ENCODE measurements around the gene DUSP1. TPM values are rescaled to one million over a fixed set of nuclear protein-coding genes. Genes with fewer than 3 reads are reported as not detected.
A peak's percentile ranks its signal among the peaks of the same experiment; 100 is the strongest.

Gene DUSP1
- total and polyA plus RNA-seq, 9 of the 15 experiments (the other 6 are each of a cell fraction or from before 2014, with no cell fraction given): 2.1 to 14.2 (median 8.5) TPM

DNA sequence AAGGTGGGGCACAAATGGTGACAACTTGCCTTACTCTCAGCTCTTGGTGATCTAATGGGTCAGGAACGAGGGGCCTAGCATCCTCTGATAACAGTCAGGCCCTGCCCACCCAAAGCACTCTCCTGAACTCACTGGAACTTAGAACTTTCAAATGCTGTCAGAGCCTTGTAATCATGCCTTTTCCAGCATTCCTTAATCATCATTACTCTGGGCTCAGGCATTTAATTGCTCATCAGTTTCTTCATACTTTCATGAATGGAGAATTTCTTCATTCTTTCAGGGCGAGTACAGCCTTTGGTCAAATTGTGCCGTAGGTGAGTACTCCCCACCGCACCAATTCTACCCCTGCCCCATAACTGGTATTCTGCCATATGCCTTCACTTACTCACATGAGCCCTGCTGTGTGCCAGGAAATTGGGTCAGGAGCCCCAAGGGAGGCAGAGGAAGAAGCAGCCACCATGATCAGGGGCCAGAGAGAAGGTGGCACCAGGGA, 30.2 kb upstream of the DUSP1 start:
- Histone ChIP-seq H2AFZ (ENCODE audit: low read depth, low read length) (peak overlapping the region; percentile 73), H3K27me3 (ENCODE audit: control insufficient read depth in 2 of 2, insufficient read depth in 2 of 2, low read length in 2 of 2) (no peaks in the 10 kb centered on the region), H3K4me3 (no peak overlapping the region), H4K20me1 (replicated peaks; ENCODE audit: control insufficient read depth, insufficient read depth, low read length) (no peaks in the 10 kb centered on the region), H3K27ac (ENCODE audit: extremely low read depth, low read depth, low read length) (peak overlapping the region; percentile 89), H3K9ac (ENCODE audit: insufficient read depth in 1 of 2, low read depth in 2 of 2, low read length in 2 of 2) (peak overlapping the region; percentile 65 to 67; a peak in 2 of 4 replicates), H3K4me1 (replicated peaks in 1 of 2; ENCODE audit: control insufficient read depth in 2 of 2, insufficient read depth in 2 of 2, low read length in 2 of 2) (peaks cover 48 to 54% of the 10 kb centered on the region in 2 experiments; a peak in 4 of 5 replicates), H3K9me1 (ENCODE audit: control insufficient read depth, insufficient read depth, low read length) (no peaks in the 10 kb centered on the region), H3K9me3 (replicated peaks; ENCODE audit: control insufficient read depth, insufficient read depth, low read depth, low read length) (no peaks in the 10 kb centered on the region), H3K36me3 (ENCODE audit: control insufficient read depth, insufficient read depth, low read length) (no peaks in the 10 kb centered on the region), H3K79me2 (ENCODE audit: control insufficient read depth, insufficient read depth, low read length) (peaks cover 6% of the 10 kb centered on the region; the same call in 1 of the 3 replicates), H3K4me2 (ENCODE audit: insufficient read depth, low read length) (no peak overlapping the region)
- in situ Hi-C loops (cut with MboI): no loop called here
- CTCF ChIA-PET (ENCODE audit: low intra/inter-chr PET ratio): no interaction called here
- ATAC-seq (no peak), DNase-seq (ENCODE audit: extremely low read depth in 1 of 4, low spot score in 3 of 4) (peak in 1 of 4 experiments; percentile 49), FAIRE-seq (no peak)
- BruUV-seq (replicated peaks): no TSS peak
- intact Hi-C loops (cut with micrococcal nuclease): no loop called here
- POLR2A ChIA-PET: interaction anchor here (0.5 to 1.9 kb wide), 5 partner anchors 11 to 30 kb away, joined by 3 to 10 read pairs (median 4); partner anchors contain the start of gene DUSP1
- WGBS (ENCODE audit: insufficient coverage, low coverage, missing lambda C conversion rate): 55% methylated on average over 3 of the region's 4 CpGs
- TF ChIP-seq ZNF146 (CRISPR knock-in tag; IDR thresholded peaks at IDR 0.05; ENCODE audit: unreplicated experiment) (no peak), GABPB2 (CRISPR knock-in tag; conservative IDR thresholded peaks at IDR 0.05) (no peak), CBX8 (IDR thresholded peaks at IDR 0.05; ENCODE audit: borderline replicate concordance, extremely low read depth, low read depth, low read length, poor library complexity, severe bottlenecking) (no peak), MYNN (IDR thresholded peaks at IDR 0.05) (no peak), MYNN (CRISPR knock-in tag; IDR thresholded peaks at IDR 0.05) (no peak), CBX2 (IDR thresholded peaks at IDR 0.05; ENCODE audit: insufficient read depth, low read length, poor library complexity, severe bottlenecking) (no peak), JUN (IDR thresholded peaks at IDR 0.05; ENCODE audit: borderline replicate concordance, low read depth, low read length) (peak; percentile 44; the same call in 1 of the 2 replicates), JUN (CRISPR knock-in tag; IDR thresholded peaks at IDR 0.05; ENCODE audit: borderline replicate concordance) (no peak), JUND (IDR thresholded peaks at IDR 0.05; ENCODE audit: borderline replicate concordance, low read depth, low read length) (peak; percentile 21; the same call in 1 of the 2 replicates), JUND (tag; IDR thresholded peaks at IDR 0.05; ENCODE audit: borderline replicate concordance, low read depth, low read length) (no peak), ZKSCAN8 (CRISPR knock-in tag; IDR thresholded peaks at IDR 0.05) (no peak), KLF6 (CRISPR knock-in tag; IDR thresholded peaks at IDR 0.05; ENCODE audit: borderline replicate concordance) (no peak)
- TF ChIP-seq, protein P1, sequence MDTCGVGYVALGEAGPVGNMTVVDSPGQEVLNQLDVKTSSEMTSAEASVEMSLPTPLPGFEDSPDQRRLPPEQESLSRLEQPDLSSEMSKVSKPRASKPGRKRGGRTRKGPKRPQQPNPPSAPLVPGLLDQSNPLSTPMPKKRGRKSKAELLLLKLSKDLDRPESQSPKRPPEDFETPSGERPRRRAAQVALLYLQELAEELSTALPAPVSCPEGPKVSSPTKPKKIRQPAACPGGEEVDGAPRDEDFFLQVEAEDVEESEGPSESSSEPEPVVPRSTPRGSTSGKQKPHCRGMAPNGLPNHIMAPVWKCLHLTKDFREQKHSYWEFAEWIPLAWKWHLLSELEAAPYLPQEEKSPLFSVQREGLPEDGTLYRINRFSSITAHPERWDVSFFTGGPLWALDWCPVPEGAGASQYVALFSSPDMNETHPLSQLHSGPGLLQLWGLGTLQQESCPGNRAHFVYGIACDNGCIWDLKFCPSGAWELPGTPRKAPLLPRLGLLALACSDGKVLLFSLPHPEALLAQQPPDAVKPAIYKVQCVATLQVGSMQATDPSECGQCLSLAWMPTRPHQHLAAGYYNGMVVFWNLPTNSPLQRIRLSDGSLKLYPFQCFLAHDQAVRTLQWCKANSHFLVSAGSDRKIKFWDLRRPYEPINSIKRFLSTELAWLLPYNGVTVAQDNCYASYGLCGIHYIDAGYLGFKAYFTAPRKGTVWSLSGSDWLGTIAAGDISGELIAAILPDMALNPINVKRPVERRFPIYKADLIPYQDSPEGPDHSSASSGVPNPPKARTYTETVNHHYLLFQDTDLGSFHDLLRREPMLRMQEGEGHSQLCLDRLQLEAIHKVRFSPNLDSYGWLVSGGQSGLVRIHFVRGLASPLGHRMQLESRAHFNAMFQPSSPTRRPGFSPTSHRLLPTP (IDR thresholded peaks at IDR 0.05; ENCODE audit: borderline replicate concordance, extremely low read depth, insufficient read length): no peak
- TF ChIP-seq, protein P2, sequence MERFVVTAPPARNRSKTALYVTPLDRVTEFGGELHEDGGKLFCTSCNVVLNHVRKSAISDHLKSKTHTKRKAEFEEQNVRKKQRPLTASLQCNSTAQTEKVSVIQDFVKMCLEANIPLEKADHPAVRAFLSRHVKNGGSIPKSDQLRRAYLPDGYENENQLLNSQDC (CRISPR knock-in tag; IDR thresholded peaks at IDR 0.05): no peak
- TF ChIP-seq, protein P3, sequence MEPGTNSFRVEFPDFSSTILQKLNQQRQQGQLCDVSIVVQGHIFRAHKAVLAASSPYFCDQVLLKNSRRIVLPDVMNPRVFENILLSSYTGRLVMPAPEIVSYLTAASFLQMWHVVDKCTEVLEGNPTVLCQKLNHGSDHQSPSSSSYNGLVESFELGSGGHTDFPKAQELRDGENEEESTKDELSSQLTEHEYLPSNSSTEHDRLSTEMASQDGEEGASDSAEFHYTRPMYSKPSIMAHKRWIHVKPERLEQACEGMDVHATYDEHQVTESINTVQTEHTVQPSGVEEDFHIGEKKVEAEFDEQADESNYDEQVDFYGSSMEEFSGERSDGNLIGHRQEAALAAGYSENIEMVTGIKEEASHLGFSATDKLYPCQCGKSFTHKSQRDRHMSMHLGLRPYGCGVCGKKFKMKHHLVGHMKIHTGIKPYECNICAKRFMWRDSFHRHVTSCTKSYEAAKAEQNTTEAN (CRISPR knock-in tag; IDR thresholded peaks at IDR 0.05): no peak
